DND-41 (cell line): ENCODE measurements around the gene HDAC6.

Source experiments
- CTCF ChIP-seq: IDR thresholded peaks from 2 replicates; pipeline ENCODE4 v1.5.1; 2012; ENCODE audit warnings: borderline replicate concordance, low read length, moderate library complexity, mild to moderate bottlenecking; ENCODE audit not compliant: poor library complexity, severe bottlenecking; ENCODE audit errors: extremely low read depth
- EZH2 ChIP-seq: IDR thresholded peaks from 3 replicates; pipeline ENCODE4 v1.6.1; 2012; ENCODE audit warnings: borderline replicate concordance, low read depth, mild to moderate bottlenecking, moderate library complexity, low read length, inconsistent platforms; ENCODE audit not compliant: severe bottlenecking

GRCh38 chrX:48824066-48824465 is 22.2 kb downstream of the HDAC6 start:
- TF ChIP-seq CTCF: no peak
- no peak for TF ChIP-seq EZH2
